Gastroesophageal sphincter (tissue), 4 donors: Measurements from ENCODE around the gene TRPC4AP. TPM values are rescaled to one million over a fixed set of nuclear protein-coding genes. Genes with fewer than 3 reads are reported as not detected.

Experiments
- ATAC-seq: fragments of 150-250 bp; one replicate; pipeline ENCODE4 v1.9.1; 2016; ENCODE audit warnings: mild to moderate bottlenecking, moderate library complexity
- H3K27ac ChIP-seq, 4 donors: fragments of 200-600 bp; sonication (generic) in 3 of 4; 1 replicate in 3 of 4; 2 replicates in 1 of 4; pipeline ENCODE4 v1.5.1; 2016 to 2019
- H3K27me3 ChIP-seq: fragments of 200-600 bp; sonication (generic); one replicate; pipeline ENCODE4 v1.5.1; 2019
- H3K36me3 ChIP-seq, 2 donors: fragments of 200-600 bp; sonication (generic); one replicate each; pipeline ENCODE4 v1.5.1; 2019; ENCODE audit warnings: control low read depth in 1 of 2
- H3K4me1 ChIP-seq, 3 donors: fragments of 200-600 bp; sonication (generic); 1 replicate in 2 of 3; 2 replicates in 1 of 3; pipeline ENCODE4 v1.5.1; 2016 to 2019; ENCODE audit warnings: control low read depth in 2 of 3
- H3K4me3 ChIP-seq, 2 donors: fragments of 200-600 bp; sonication (generic); one replicate each; pipeline ENCODE4 v1.5.1; 2019; ENCODE audit warnings: mild to moderate bottlenecking in 1 of 2, moderate library complexity in 1 of 2
- H3K9me3 ChIP-seq, 3 donors: fragments of 200-600 bp; sonication (generic); one replicate each; pipeline ENCODE4 v1.5.1; 2017 to 2019; ENCODE audit warnings: control low read depth in 2 of 3
- EP300 ChIP-seq: sonication (generic); formaldehyde crosslinking; IDR thresholded peaks from one replicate; pipeline ENCODE4 v1.6.1; 2017; ENCODE audit warnings: antibody characterized with exemption, mild to moderate bottlenecking
- POLR2A ChIP-seq, 2 donors: fragments of 450-650 bp; IDR thresholded peaks; one replicate each; pipeline ENCODE4 v1.6.1; 2017; ENCODE audit warnings: antibody characterized with exemption in 2 of 2, mild to moderate bottlenecking in 2 of 2, moderate library complexity in 1 of 2
- POLR2AphosphoS5 ChIP-seq: sonication (generic); formaldehyde crosslinking; IDR thresholded peaks from one replicate; pipeline ENCODE4 v1.6.1; 2017; ENCODE audit warnings: antibody characterized with exemption
- WGBS, 2 donors: methylation state at CpG; one replicate each; pipeline ENCODE4 v1.1.5; 2018; ENCODE audit warnings: low coverage in 1 of 2; 5-methylcytosine and 5-hydroxymethylcytosine counted together
- total RNA-seq, 4 donors: library from RNA; depleted of rRNA; stranded (reverse); fragments of >200 nt; gene quantifications; one replicate each; pipeline ENCODE4 v1.1.0, GENCODE V29; 2016
- TF ChIP-seq, protein P1 (sequence below), 4 experiments: fragments of 200-600 bp in 2 of 4; fragments of 450-650 bp in 2 of 4; sonication (generic) in 1 of 4; IDR thresholded peaks; one replicate each; pipeline ENCODE4 v1.5.1; 2017 to 2019; ENCODE audit warnings: antibody characterized with exemption in 4 of 4, mild to moderate bottlenecking in 2 of 4, moderate library complexity in 2 of 4

TRPC4AP gene
- total RNA-seq, 4 donors from 2014 or later: 47.5 to 57.1 (median 52.4) TPM

DNA sequence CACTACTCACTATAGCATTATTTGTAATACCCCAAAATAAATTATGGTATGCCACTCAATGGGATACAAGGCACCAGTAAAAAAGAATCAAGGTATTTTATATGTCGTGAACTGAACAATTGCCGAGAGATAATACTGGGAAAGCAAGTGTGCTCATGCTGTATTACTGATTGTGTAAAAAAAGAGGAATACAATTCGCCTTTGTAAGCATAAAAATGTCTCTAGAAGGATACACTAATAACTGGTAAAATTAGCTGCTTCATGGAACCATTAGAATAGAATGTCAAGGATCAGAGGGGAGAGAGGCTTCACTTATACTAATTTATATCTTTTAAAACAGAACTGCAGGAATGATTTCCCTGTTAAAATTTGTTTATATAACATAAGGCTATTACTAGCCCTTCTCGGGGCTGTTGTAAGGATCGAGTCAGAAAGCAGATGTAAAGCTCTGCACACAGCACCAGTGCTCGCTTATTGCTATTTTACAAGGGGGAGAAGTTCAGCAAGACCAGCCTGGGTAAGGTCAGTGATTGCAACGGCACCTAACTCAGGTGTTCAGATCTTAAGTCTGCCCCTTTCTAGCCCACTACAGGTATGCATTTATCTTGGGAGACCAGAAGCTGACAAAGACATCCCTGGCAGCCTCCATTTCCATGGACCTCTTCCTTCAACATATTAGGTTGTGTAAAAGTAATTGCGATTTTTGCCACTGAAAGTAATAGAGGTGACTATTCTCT, 75.3 kb downstream of the TRPC4AP start:
- WGBS, 2 donors: 74 to 78% methylated on average over 6 to 8 of the region's 8 CpGs
- ATAC-seq: no peak
- peaks cover 0 to 53% (median 0%) of the 10 kb centered on the region in 3 donors for H3K4me1 ChIP-seq
- H3K9me3 ChIP-seq: no peaks in the 10 kb centered on the region
- TF ChIP-seq EP300 (no peak), POLR2A (IDR thresholded peaks at IDR 0.05) (no peak), POLR2AphosphoS5 (no peak)
- TF ChIP-seq, protein P1, sequence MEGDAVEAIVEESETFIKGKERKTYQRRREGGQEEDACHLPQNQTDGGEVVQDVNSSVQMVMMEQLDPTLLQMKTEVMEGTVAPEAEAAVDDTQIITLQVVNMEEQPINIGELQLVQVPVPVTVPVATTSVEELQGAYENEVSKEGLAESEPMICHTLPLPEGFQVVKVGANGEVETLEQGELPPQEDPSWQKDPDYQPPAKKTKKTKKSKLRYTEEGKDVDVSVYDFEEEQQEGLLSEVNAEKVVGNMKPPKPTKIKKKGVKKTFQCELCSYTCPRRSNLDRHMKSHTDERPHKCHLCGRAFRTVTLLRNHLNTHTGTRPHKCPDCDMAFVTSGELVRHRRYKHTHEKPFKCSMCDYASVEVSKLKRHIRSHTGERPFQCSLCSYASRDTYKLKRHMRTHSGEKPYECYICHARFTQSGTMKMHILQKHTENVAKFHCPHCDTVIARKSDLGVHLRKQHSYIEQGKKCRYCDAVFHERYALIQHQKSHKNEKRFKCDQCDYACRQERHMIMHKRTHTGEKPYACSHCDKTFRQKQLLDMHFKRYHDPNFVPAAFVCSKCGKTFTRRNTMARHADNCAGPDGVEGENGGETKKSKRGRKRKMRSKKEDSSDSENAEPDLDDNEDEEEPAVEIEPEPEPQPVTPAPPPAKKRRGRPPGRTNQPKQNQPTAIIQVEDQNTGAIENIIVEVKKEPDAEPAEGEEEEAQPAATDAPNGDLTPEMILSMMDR (IDR thresholded peaks at IDR 0.05): no peak
- H3K27ac ChIP-seq: no peak overlapping the region
- no peaks in the 10 kb centered on the region for H3K27me3 ChIP-seq
- H3K36me3 ChIP-seq: peaks cover 0 to 99% of the 10 kb centered on the region in 2 donors
- H3K4me3 ChIP-seq: no peak overlapping the region

DNA sequence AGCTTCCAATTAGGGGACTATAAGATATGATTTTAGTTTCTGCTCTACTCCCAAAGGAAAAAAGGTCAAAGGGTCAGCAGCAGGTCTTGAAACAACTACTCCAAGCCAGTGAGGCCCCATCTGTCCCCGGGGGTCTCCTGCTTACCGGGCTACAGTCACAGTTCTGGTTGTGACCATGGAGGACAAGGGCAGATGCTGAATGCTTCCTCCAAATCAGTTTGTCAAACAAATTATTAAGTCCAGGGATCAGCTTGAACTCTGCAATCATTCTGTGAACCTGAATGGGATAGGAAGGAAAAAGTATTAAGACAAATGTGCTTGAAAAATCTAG, 76.8 kb downstream of the TRPC4AP start:
- Histone ChIP-seq H3K27me3 (no peaks in the 10 kb centered on the region), H3K36me3 (peaks cover 0 to 99% of the 10 kb centered on the region in 2 donors), H3K4me3 (no peak overlapping the region), H3K4me1 (peaks cover 0 to 53% (median 0%) of the 10 kb centered on the region in 3 donors), H3K9me3 (no peaks in the 10 kb centered on the region), H3K27ac (no peak overlapping the region)
- no peak for ATAC-seq
- TF ChIP-seq EP300: no peak
- TF ChIP-seq, protein P1 (IDR thresholded peaks at IDR 0.05): no peak
- no peak for TF ChIP-seq POLR2AphosphoS5
- TF ChIP-seq POLR2A (IDR thresholded peaks at IDR 0.05): no peak
- 69% methylated on average over 2 of the region's 2 CpGs; no CpG with 5 or more reads in 1 of the 2 donors for WGBS, 2 donors

DNA sequence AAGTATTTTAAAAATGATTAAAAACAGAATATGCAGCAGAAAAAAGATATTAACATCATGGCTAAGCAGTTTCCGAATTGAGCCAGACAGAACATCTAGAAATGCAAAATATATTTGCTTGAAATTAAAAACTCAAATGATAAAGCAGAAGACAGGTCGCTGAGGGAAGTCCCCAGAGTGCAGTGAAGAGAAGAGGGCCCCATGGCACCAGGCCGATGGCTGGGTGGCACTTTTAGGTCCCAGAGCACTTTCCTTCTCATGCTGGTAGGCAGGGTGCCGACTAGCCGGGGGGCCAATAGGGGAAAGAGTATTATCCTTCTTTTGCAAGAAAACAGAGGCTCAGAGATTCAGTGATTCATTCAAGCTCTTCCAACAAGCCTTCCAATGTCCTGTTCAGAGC, 78.1 kb downstream of the TRPC4AP start:
- H3K27me3 ChIP-seq: no peaks in the 10 kb centered on the region
- peaks cover 0 to 99% of the 10 kb centered on the region in 2 donors for H3K36me3 ChIP-seq
- ATAC-seq: no peak
- no peak for TF ChIP-seq POLR2AphosphoS5
- TF ChIP-seq POLR2A (IDR thresholded peaks at IDR 0.05): no peak
- TF ChIP-seq, protein P1 (IDR thresholded peaks at IDR 0.05): no peak
- no peak for TF ChIP-seq EP300
- no peaks in the 10 kb centered on the region for H3K9me3 ChIP-seq
- 81 to 82% methylated on average over 4 of the region's 5 CpGs for WGBS, 2 donors
- H3K4me3 ChIP-seq: no peak overlapping the region
- H3K4me1 ChIP-seq: peaks cover 0 to 58% (median 0%) of the 10 kb centered on the region in 3 donors
- H3K27ac ChIP-seq: peak overlapping the region in 1 of 4 donors; percentile 10

GRCh38 chr20:35013421-35014411, 78.9 kb downstream of the TRPC4AP start:
- WGBS, 2 donors: 82 to 83% methylated on average over 5 to 11 of the region's 13 CpGs
- no peaks in the 10 kb centered on the region for H3K9me3 ChIP-seq
- peaks cover 0 to 99% of the 10 kb centered on the region in 2 donors for H3K36me3 ChIP-seq
- peaks cover 0 to 57% (median 0%) of the 10 kb centered on the region in 3 donors for H3K4me1 ChIP-seq
- ATAC-seq: no peak
- no peak overlapping the region for H3K4me3 ChIP-seq
- H3K27ac ChIP-seq: peak overlapping the region in 2 of 4 donors; percentile 6 to 34
- no peak for TF ChIP-seq EP300
- TF ChIP-seq POLR2A (IDR thresholded peaks at IDR 0.05): no peak
- TF ChIP-seq POLR2AphosphoS5: no peak
- no peaks in the 10 kb centered on the region for H3K27me3 ChIP-seq

GRCh38 chr20:35012227-35013069, 80.2 kb downstream of the TRPC4AP start:
- no peaks in the 10 kb centered on the region for H3K9me3 ChIP-seq
- 57 to 71% methylated on average over 4 to 7 of the region's 13 CpGs for WGBS, 2 donors
- no peaks in the 10 kb centered on the region for H3K27me3 ChIP-seq
- peak; percentile 59 for ATAC-seq
- TF ChIP-seq, protein P1 (IDR thresholded peaks at IDR 0.05): no peak
- TF ChIP-seq POLR2AphosphoS5 (no peak), EP300 (no peak), POLR2A (IDR thresholded peaks at IDR 0.05) (no peak)
- H3K4me1 ChIP-seq: peaks cover 0 to 47% (median 0%) of the 10 kb centered on the region in 3 donors
- H3K4me3 ChIP-seq: no peak overlapping the region
- peak overlapping the region in 2 of 4 donors; percentile 33 to 52 for H3K27ac ChIP-seq
- H3K36me3 ChIP-seq: peaks cover 0 to 99% of the 10 kb centered on the region in 2 donors
